Middle frontal gyrus (tissue), 1 donor: Measurements from ENCODE around the gene LST1.
"Not testable (repeated sequence)": the region's sequence is repeated elsewhere in the genome, so short reads cannot be mapped to it uniquely, and the experiment has no call there.

Source experiments
- DNase-seq: peaks from one replicate; pipeline ENCODE4 v3.0.0-alpha.2; 2015; ENCODE audit warnings: low spot score; ENCODE audit errors: extremely low spot score

The LST1 gene

GRCh38 chr6:31580438-31580740 lies 5.7 kb upstream of the LST1 start:
- DNase-seq = no peak

DNA sequence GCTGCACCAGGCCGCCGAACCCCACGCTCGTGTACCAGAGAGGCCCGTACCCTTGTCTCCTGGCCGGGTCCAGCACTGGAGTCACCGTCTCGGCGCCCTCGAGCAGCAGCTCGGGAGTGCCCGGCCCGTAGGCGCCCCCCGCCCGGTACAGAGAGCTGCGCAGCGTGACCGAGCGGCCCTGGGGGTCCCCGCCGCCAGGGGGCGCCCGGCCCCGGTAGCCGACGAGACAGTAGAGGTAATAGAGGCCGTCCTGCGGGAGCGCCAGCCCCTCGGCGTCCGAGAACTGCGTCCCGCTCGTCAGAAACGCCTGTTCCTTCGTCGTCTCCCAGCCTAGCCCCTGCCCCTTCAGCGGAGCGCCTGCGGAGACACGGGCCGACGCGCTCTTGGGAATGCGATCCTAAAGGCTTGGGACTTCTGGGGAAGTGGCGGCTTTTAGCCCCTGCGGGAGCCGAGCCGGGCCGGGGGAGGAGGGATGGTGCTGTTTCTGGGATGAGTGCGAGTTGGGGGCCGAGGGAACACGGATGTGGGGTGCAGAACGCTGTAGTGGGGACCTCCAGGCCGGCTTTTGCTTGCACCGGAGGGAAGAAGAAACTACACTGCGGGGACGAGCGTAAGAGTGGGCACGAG lies 5.2 kb upstream of the LST1 start:
- peak; percentile 58 for DNase-seq

- no peak for DNase-seq
Measured at GRCh38 chr6:31581434-31582229, 4.4 kb upstream of the LST1 start.

GRCh38 chr6:31582230-31582643 lies 3.8 kb upstream of the LST1 start, which contains the start of gene LTB:
LTB (minus strand) TSS chr6:31582424; CDS start chr6:31582417, 7 bp downstream.
- no peak for DNase-seq

DNA sequence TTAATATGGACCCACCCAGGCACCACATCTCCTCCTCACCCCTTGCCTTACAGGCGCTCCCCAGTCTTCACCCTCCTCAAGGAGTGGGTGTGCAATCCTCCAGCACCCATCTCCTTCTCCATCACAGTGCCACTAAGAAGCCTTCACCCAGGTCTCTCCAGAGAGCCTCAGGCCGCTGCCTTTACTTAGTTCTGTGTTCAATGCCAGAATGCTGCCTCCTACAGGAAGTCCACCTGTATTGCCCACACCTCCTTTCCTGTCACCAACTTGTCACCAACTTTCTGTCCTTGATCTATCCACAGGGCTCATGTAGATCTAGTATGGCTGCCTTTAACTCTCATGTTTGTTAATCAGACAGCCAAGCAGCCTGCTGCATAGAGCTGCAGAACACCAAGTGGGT lies 586 bp upstream of the LST1 start:
- DNase-seq = no peak

GRCh38 chr6:31586599-31587281 lies 663 bp downstream of the LST1 start:
- DNase-seq = no peak

- no peak for DNase-seq
Measured at GRCh38 chr6:31587791-31588777, 2.0 kb downstream of the LST1 start.

DNA sequence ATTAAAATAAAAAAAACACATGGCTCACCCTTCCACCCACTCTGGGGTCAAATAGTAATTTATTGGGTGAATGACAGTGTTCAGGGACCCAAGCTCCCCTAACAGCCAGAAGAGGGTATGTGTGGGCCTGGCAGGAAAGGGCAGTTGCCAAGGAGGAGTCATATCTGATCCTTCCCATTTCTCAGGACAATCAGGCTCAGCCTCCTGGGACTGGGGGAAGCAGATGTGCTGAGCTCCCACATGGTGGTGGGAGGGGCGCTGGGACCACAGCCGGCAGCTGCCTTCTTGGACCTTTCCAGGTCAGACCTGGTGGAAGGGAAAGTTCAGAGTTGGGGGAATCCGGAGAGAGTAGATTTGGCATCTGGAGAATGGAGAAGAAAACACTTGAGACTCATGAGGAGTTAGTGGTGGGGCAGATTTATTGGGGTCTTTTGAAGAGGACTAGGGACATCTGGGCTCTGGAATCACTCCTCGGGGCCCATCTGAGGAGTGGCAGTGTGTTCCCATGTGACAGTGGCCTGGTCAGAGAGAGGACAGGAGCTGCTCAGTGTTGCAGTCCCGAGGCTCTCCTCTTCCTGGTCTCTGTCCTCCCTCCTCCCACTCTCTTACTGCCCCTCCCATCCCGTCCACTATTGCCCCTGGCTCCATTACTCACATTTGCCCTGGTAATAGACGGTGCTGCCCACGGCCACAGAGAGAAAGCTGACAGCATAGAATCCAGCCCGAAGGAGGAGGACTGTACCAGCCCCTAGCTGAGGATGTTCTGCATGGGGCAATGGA lies 3.0 kb downstream of the LST1 start:
- DNase-seq = no peak

- not testable (repeated sequence) for DNase-seq
Measured at GRCh38 chr6:31590691-31591090, 4.6 kb downstream of the LST1 start.

GRCh38 chr6:31592396-31592771 lies 6.3 kb downstream of the LST1 start:
- no peak for DNase-seq

GRCh38 chr6:31597006-31597405 lies 10.9 kb downstream of the LST1 start:
- DNase-seq = no peak

DNA sequence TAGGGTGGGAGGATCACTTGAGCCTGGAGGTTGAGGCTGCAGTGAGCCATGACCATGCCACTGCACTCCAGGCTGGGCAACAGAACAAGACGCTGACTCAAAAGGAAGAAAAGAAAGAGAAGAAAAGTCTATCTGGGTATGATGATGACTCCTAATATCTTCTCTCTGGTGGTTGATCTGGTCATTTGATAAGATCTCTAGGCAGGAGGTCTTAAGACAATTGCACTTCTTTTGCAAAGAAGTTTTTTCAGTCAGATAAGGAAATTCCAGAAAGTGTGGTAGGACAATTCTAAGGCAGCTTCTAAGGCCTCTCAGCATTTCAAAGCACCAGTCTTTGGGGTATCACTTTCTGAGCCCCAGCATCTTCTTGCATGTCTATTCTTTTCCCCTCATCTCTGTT lies 21.2 kb downstream of the LST1 start:
- DNase-seq = no peak

DNA sequence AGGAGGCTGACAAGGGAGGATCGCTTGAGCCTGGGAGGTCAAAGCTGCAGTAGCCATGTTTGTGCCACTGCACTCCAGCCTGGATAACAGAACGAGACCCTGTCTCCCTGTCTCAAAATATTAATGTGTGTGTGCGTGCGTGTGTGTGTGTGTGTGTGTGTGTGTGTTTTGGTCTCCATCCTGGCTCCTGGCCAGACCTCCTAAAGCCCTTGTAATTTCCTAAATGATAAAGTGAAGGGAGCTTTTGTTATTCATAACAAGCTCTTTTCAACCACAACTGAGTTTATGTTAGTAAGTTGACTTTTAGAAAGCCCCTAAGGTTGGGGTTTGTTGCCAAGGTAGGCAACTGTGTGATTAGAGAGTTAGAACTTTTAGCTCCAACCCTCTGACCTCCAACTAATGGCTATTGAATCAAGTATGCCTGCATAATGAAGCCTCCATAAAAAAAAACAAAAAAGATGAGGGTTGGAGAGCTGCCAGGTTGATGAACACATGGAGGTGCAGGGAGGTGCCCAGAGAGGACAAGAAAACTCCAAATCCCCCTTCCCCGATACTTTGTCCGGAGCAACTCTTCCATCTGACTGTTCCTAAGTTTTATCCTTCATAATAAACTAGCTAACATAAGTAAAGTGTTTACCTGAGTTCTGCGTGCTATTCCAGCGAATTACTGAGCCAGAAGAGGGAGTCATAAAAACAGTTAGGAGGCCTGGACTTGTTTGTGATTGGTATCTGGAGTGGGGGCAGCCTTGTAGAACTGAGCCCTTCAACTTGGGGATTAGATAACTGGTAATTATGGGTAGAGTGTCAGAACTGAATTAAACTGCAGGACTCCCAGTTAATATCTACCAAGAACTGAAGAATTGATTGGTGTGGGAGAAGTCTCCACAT lies 23.7 kb downstream of the LST1 start:
- DNase-seq = no peak

GRCh38 chr6:31610968-31611367 lies 24.9 kb downstream of the LST1 start:
- DNase-seq = no peak

DNA sequence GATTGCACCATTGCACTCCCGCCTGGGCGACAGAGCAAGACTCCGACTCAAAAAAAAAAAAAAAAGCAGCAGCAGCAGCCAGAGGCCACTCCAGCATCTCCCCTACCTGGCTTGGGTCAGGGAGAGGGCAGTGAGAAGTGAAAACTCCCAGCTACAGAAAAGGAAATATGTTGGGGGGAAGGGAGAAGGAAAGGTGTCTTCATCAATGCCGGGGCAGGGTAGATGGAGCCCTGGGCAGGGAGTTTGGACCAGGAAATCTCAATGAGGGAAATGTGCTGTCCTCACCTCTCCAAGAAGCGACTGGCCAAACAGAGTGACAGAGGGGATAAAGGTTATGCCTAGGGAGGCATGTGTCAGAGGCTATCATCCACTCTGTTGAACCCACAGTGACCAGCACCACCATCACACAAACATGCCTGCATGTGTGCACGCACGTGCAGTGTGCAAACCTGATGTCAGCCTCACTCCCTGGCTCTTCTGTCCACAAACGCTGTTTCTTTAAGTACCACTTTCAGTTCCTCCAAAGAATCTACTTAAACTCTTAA lies 28.1 kb downstream of the LST1 start:
- DNase-seq = no peak

GRCh38 chr6:31614684-31615578 lies 28.9 kb downstream of the LST1 start, which contains the start of gene AIF1:
AIF1 (plus strand) TSS chr6:31615234; CDS start chr6:31615330, 96 bp downstream.
- no peak for DNase-seq

DNA sequence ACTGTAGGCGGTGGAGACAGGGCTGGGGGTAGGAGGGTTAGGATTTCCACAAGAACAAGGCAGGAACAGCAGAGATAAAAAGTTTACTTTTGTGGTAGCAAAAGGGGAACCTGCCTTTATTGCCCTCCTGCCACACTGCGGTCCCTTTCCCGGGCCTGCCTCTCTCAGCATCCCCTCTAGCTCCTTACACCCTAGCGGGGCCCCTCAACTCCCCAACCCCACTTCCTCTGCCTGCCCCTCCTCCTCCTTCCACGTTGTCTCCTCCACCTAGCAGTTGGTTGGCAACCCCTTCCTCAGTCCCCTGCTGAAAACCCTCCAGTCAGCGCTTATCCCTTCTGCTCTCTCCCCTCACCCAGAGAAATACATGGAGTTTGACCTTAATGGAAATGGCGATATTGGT lies 29.7 kb downstream of the LST1 start:
- no peak for DNase-seq

- DNase-seq = no peak
Measured at GRCh38 chr6:31617010-31617409, 30.9 kb downstream of the LST1 start.
